Bronchial epithelial cell (primary cell): Measurements from ENCODE around the gene MORC2. TPM values are rescaled to one million over a fixed set of nuclear protein-coding genes. Genes with fewer than 3 reads are reported as not detected.

Experiments
- DNase-seq: peaks from one replicate; pipeline ENCODE4 v3.0.0-alpha.2; 2010; ENCODE audit warnings: low read depth
- FAIRE-seq: peaks from 2 replicates; lab custom pipeline; 2011; peaks lifted over from hg19 to GRCh38; lab: Jason Lieb, UNC
- H3K27me3 ChIP-seq: 2 replicates; pipeline ENCODE4 v1.5.1; 2011; ENCODE audit warnings: low read length; ENCODE audit not compliant: control insufficient read depth, insufficient read depth
- H3K36me3 ChIP-seq: 2 replicates; pipeline ENCODE4 v1.5.1; 2011; ENCODE audit warnings: low read length; ENCODE audit not compliant: control insufficient read depth, insufficient read depth
- H3K4me3 ChIP-seq: 2 replicates; pipeline ENCODE4 v1.5.1; 2011; ENCODE audit warnings: mild to moderate bottlenecking, low read depth, low read length, control low read depth
- total RNA-seq: library from RNA; depleted of rRNA; stranded (reverse); fragments of >200 nt; gene quantifications from 2 replicates; pipeline ENCODE4 v1.2.1, GENCODE V29; 2014
- TF ChIP-seq, protein P1 (sequence below): IDR thresholded peaks from 2 replicates; pipeline ENCODE4 v1.5.1; 2011; ENCODE audit warnings: mild to moderate bottlenecking, moderate library complexity, low read length, control low read depth, inconsistent platforms; ENCODE audit not compliant: insufficient read depth, severe bottlenecking

MORC2 gene
- total RNA-seq, 1 donor from 2014 or later = 12.6 TPM

DNA sequence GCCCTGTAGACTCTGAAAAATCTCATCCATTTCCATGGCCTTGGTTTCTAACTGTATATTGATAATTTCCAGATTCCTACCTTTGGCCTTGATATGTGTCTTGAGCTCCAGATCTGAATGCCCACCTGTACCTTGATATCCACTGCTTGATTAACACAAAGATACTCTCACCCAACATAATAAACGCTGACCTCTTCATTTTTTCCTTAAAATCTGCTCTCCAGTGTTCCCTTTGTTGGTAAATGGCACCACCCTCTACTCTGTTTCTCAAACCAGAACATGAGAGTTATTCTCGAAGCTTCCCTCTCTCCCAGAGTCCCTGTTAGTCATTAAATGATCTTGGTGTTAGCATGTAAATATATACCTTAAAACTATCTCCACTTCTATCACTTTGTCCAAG lies 13.9 kb upstream of the MORC2 start:
- DNase-seq = no peak
- Histone ChIP-seq H3K36me3 (no peaks in the 10 kb centered on the region), H3K4me3 (no peak overlapping the region), H3K27me3 (no peaks in the 10 kb centered on the region)
- TF ChIP-seq, protein P1, sequence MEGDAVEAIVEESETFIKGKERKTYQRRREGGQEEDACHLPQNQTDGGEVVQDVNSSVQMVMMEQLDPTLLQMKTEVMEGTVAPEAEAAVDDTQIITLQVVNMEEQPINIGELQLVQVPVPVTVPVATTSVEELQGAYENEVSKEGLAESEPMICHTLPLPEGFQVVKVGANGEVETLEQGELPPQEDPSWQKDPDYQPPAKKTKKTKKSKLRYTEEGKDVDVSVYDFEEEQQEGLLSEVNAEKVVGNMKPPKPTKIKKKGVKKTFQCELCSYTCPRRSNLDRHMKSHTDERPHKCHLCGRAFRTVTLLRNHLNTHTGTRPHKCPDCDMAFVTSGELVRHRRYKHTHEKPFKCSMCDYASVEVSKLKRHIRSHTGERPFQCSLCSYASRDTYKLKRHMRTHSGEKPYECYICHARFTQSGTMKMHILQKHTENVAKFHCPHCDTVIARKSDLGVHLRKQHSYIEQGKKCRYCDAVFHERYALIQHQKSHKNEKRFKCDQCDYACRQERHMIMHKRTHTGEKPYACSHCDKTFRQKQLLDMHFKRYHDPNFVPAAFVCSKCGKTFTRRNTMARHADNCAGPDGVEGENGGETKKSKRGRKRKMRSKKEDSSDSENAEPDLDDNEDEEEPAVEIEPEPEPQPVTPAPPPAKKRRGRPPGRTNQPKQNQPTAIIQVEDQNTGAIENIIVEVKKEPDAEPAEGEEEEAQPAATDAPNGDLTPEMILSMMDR = no peak
- no peak for FAIRE-seq

DNA sequence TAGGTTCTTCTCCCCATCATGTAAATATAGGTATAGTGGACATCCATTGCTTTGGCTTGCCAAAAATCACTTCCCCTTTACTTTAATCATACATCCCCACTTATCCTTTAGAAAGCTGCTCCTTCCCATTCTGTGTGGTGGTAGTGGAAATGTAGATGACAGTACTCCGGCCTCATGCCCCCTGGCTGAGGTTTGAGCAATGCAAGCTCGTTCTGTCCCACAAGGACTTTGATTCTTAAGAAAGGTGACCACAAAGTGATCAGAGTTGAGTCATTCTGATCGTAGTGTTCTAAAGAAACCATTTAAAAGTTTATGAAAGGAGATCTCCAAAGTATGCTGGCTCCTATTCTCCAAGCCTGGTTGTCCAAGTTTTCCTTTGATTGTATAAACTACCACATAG lies 11.4 kb upstream of the MORC2 start:
- FAIRE-seq = no peak
- TF ChIP-seq, protein P1 = no peak
- peaks cover 1% of the 10 kb centered on the region for H3K36me3 ChIP-seq
- no peak for DNase-seq
- H3K4me3 ChIP-seq = no peak overlapping the region
- H3K27me3 ChIP-seq = no peaks in the 10 kb centered on the region

DNA sequence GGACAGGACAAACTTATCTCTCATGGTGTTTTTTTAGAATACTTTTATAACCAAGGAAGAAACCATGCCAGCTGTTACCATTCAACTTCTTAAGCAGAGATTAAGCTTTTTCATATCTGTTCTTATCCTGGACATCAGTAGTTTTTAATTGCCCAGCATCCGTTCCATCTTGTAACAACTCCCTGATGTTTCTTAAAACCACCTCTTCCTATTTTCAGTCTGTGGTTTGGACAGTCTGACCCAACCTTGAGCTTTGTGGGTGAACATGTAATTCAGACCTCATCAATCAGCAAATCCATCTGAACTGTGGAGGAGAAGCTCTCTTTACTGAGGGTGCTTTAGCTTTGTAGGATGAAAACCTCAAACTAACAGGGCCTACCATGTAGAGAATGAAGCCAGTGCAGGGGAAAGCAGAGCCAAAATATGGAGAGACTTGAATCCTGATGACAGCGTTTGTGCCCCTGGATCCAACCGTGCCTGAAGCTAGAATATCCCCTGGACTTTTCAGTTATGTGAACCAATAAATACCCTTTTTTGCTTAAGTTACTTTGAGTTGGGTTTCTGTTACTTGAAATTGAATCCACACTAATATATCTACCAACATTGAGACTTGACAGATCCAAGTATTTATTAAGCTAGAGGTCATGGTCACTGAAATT lies 9.9 kb upstream of the MORC2 start:
- TF ChIP-seq, protein P1 = no peak
- peaks cover 5% of the 10 kb centered on the region for H3K36me3 ChIP-seq
- no peaks in the 10 kb centered on the region for H3K27me3 ChIP-seq
- DNase-seq = no peak
- no peak overlapping the region for H3K4me3 ChIP-seq
- FAIRE-seq = no peak

DNA sequence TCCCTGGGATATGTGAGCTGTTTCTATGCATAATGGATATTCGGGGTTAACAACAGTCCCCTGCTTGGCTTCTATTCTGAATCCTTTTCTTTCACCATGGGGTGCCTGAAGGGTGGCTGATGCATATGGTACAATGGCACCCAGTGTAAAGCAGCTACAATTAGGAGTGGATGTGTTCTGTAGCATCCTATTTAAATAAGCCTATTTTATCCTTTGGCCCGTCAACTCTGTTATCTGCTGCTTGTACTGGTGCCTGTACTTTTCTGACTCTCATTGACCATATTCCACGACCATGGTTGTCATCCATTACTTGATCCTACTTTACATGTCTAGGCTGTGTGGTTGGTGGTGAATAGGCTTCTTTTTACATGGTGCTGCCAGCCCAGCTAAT lies 1.8 kb upstream of the MORC2 start:
- no peaks in the 10 kb centered on the region for H3K27me3 ChIP-seq
- FAIRE-seq = no peak
- H3K36me3 ChIP-seq = peaks cover 12% of the 10 kb centered on the region
- TF ChIP-seq, protein P1 = no peak
- H3K4me3 ChIP-seq = peak overlapping the region; percentile 59
- no peak for DNase-seq

DNA sequence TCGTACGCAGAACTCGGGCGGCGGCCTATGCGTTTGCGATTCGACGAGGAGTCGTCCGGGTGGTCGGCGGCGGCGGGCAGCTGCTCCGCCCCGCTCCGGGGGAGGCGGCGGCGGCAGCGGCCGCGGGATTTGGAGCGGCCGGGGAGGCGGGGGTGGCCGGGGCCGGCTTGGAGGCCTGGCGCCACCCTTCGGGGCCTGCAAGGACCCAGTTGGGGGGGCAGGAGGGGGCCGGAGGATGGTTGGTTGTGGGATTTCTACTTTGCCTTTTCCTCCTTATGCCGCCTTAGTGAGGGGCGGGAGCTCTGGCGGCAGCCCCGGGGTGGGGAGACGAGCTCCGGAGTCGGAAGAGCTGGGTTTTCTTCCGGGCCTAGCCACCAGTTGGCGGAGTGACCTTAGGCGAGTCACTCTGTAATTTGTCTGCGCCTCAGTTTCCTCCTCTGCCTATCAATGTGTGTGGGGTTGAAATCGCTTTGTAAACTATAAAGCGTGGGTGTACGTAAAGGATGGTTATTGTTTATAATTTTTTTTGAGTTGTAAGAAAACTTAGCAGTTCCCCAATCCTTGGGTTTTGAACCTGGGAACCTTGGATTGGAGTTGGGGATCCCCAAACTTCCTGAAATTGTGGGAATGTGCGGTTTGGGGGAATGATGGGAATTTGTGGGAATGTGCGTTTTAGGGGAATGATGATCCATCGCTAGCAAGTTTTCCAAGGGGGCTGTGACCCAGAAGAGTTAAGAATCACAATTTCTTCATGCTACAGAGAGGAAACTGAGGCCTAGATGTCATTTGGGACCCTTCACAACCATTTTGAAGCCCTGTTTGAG lies 1.2 kb upstream of the MORC2 start:
- H3K36me3 ChIP-seq = peaks cover 11% of the 10 kb centered on the region
- DNase-seq (peak; percentile 25), FAIRE-seq (no peak)
- TF ChIP-seq, protein P1 = peak; percentile 16
- peak overlapping the region; percentile 59 for H3K4me3 ChIP-seq
- H3K27me3 ChIP-seq = no peaks in the 10 kb centered on the region
